Activated CD8-positive, alpha-beta memory T cell treated with anti-CD3 and anti-CD28 coated beads, Interleukin-2, amount 50 U/mL, for 24 hours (primary cell): ENCODE data around the gene TP63.
"Not testable (repeated sequence)": the region's sequence is repeated elsewhere in the genome, so short reads cannot be mapped to it uniquely, and the experiment has no call there.

Experiments
- DNase-seq: peaks from one replicate; pipeline ENCODE4 v3.0.0-alpha.2; 2020; ENCODE audit errors: extremely low read depth

Gene TP63

DNA sequence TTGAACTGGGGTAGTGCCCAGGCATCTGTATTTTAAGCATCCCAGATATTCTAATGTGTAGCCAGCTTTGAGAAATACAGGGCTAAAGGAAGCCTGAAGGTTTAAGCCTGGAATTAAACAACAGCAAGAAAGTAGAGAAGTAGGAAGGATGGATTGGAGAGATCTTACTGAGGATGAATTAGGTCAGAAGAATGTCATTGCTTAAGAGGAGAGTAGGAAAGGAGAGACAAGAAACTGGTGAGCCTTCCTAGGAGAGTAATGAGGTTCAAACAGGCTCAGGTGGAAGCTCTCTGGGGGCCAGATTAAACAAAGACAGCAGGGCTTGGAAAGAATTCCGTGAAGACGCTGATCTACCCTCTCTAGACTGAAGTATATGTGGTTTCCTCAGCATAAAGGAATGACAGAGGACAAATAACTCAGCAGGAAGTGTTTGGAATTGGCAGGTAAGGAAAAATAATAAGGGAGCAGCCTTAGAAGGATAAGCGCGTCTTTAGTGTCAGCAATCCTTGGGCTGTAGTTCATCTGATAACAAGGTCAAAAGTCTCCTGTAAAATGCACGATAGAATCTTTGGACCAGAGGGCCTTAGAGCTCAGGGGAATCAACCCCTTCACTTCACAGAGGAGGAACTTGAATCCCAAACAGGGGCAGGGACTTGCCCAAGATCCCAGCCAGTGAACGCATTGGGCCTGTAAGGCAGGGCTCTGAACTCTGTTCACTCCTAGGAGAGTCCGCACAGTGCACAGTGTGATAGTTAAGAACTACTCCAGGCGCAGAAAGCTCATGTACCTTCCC is 90.9 kb downstream of the TP63 start:
- DNase-seq = no peak

DNA sequence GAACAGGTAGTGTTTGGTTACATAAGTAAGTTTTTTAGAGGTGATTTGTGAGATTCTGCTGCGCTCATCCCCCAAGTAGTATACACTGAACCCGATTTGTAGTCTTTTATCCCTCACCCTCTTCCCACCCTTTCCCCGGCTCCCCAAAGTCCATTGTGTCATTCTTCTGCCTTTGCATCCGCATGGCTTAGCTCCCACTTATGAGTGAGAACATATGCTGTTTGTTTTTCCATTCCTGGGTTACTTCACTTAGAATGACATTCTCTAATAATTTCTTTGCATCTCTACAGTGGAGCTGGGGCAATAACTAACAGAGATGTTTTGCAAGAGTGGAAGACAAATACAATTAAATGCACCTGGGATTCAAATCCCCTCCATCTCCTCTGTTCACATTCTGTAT is 93.2 kb downstream of the TP63 start:
- no peak for DNase-seq

DNA sequence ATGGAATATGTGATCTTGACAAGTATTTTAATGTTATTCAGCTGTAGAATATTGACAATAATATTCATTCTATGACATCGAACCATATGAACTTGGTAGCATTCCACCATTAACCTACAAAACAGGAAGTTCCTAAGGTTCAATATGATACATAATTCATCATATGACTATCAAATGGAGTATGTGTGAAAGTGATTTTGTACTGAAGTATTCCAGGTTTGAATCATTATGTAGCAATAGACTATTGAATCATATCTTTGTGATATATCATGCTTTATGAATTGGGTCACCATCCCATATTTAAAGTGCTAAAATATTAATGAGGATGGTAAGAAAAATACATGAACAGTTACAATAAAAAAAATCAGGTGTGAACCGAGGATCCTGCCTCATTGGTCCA is 95.1 kb downstream of the TP63 start:
- DNase-seq = no peak

DNA sequence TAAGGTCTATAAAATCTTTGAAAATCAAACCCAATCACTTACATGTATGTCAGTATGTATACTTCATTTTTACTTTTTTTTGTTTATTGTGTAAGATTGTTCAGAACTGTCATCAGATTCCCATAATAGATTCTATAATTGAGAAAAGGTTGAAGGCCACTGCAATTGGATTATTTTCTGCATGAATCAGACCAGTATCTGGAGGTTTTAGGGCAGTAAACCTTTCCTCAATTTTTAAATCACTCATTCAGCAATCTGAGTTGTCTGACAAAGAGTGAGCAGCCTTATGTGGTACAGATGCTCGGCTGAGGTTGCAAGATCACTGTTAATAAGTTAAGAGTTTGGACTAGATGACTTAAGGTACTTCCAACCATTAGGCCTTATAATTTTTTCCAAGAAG is 96.0 kb downstream of the TP63 start:
- DNase-seq = no peak

DNA sequence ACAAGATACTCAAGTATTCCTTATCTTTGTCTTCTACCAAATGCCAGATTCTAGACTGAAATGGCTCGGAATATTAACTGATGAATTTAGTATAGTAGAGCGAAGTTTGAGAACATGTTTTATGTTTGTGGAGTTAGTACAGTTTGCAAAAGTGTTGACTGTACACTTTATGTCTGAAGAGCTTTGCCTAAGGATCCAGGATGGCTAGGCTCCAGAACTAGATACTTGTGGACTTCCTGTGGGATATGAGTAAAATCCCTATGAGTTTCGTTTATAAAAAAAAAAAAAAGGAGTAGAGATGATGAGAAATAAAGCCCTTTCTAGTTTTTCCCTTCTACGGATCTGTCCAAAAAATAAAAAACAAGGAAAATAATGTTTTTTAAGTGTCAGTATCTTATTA is 96.7 kb downstream of the TP63 start:
- DNase-seq = no peak

GRCh38 chr3:189728915-189729314 is 97.7 kb downstream of the TP63 start:
- no peak for DNase-seq

DNA sequence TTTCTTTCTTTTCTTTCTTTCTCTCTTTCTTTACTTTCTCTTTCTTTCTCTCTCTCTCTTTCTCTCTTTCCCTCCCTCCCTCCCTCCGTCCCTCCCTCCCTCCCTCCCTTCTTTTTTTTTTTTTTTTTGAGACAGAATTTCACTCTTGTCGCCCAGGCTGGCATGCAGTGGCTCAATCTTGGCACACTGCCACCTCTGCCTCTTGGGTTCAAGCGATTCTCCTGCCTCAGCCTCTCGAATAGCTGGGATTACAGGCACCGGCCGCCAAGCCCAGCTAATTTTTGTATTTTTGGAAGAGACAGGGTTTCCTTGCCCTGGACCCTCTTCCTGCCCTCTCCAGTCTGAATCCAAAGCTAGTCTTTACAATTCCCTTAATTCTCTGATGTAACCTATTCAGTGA is 102.9 kb downstream of the TP63 start:
- DNase-seq = no peak

- no peak for DNase-seq
These were observed 104.7 kb downstream of the TP63 start for GRCh38 chr3:189735913-189736312.

- no peak for DNase-seq
These were observed 105.9 kb downstream of the TP63 start for GRCh38 chr3:189737071-189737470.

GRCh38 chr3:189737619-189738018 is 106.4 kb downstream of the TP63 start:
- no peak for DNase-seq

GRCh38 chr3:189739378-189739777 is 108.2 kb downstream of the TP63 start:
- no peak for DNase-seq

- DNase-seq = no peak
These were observed 109.0 kb downstream of the TP63 start for GRCh38 chr3:189740156-189740555.

DNA sequence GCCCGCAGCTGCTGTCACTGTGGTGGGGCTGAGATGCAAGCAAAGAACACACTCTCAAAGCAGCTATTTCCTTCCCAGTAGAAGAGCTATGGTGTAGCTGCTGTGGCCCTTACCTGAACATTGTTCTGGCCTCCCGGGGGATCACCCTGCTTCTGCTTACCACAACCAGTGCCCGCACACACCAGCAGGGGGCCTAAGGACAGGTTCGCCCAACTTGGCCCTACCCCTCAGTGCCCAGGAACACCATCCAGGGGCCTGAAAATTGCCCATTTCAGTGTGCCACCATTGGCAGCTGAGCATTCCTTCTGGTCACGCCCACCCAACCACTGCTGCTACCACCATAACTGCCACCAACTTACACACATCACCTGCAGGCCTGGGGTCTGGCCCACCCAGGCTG is 113.0 kb downstream of the TP63 start:
- DNase-seq = no peak

DNA sequence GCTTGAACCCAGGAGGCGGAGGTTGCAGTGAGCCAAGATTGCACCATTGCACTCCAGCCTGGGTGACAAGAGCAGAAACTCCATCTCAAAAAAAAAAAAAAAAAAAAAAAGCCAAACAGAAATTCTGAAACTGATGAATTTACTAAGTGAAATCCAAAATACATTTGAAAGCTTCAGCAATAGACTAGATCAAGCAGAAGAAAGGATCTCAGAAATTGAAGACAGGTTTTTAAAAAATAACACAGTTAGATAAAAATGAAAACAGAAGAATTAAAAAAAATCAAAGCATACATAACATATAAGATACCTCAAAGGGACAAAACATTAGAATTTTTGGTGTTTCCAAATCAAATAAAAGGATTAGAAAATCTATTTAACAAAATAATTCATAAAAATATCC is 114.4 kb downstream of the TP63 start:
- DNase-seq = no peak

- DNase-seq = no peak
These were observed 116.9 kb downstream of the TP63 start for GRCh38 chr3:189748046-189748445.

GRCh38 chr3:189750972-189751371 is 119.8 kb downstream of the TP63 start:
- DNase-seq = not testable (repeated sequence)

GRCh38 chr3:189754356-189754755 is 123.2 kb downstream of the TP63 start:
- no peak for DNase-seq

- DNase-seq = no peak
These were observed 125.4 kb downstream of the TP63 start for GRCh38 chr3:189756582-189757078.

DNA sequence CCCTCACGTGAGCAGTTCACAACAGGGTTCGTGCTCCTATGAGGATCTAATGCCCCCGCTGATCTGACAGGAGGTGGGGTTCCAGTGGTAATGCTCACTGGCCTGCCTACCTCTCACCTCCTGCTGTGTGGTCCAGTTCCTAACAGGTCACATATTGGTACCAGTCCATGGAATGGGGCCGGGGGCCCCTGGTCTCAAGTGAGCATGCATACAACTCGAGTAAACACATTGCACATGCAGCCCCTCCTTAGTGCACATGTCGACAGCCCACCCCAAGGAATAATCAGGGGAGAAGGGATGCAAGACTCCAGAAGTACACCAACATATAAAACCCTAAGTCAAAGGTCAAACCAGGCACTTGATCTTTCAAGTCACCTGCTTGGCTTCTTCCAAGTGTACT is 127.0 kb downstream of the TP63 start:
- DNase-seq = no peak

DNA sequence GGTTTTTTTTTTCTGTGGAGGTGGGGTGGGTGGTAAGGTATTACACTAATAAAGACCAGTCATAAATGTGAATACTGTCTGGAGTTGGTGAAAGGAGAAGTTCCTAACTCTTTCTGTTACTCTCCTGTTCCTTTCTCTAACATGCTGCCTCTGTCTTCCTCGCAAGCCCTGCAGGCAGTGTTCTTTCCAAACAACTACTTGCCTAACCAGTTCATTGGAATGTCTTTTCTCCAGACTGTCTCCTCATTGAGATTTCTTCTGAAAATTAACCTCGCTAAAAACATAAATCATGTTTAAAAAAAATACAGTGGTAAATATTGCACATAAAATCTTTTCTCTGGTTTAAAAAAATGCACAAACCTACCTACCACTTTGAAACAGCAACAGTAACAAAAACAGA is 135.2 kb downstream of the TP63 start:
- no peak for DNase-seq

- DNase-seq = no peak
These were observed 140.8 kb downstream of the TP63 start for GRCh38 chr3:189771842-189772450.

DNA sequence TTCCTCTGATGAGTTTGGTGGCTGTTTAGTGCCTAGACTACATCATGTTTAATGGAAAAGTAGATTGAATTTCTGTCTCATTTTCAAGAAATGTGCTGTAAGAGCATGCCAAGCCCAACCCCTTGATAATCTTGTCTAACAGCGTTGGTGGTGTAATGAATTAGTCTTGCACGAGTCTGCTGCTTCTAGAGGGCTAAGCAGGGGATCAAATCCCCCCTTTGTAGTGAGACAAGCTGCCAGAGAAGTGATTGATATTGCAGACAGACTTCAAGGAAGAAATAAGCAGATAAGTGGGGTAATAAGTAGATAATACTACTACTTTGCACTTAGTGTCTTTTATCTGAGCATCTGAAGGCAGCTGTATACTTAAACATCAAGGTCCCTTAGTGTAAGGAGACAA is 141.4 kb downstream of the TP63 start:
- DNase-seq = no peak

DNA sequence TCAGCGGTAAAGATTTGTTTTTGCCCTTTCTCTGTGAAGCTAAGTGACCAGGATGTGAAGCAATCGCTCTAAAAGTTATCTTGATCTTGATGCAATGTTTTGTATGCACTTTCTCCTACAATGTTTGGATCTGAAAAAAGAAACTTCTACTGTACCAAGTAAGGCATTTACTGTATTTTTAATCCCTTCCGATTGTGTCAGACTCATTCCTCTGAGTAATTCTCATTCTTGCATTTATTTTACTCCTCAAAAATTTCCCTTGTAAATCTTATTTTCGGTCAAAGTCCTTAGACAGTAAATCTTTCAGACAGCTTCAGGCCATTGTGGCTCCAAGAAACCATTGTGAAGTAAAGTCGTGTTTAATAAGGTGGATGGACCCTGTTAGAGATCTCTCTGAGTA is 141.9 kb downstream of the TP63 start:
- DNase-seq = no peak
